CD14-positive monocyte (primary cell): ENCODE measurements around the gene KRTAP10-4. TPM values are rescaled to one million over a fixed set of nuclear protein-coding genes. Genes with fewer than 3 reads are reported as not detected.

ENCODE experiments used
- DNase-seq, 3 donors: peaks; one replicate each; pipeline ENCODE4 v3.0.0-alpha.2; 2011 to 2022
- H2AFZ ChIP-seq: 2 replicates; pipeline ENCODE4 v1.6.0; 2012; ENCODE audit warnings: mild to moderate bottlenecking, low read depth, low read length, inconsistent platforms; ENCODE audit not compliant: insufficient read depth, poor library complexity, severe bottlenecking
- H3K27ac ChIP-seq, 2 donors: 1 replicate in 1 of 2; 2 replicates in 1 of 2; pipeline ENCODE4 v1.5.1; 2012 to 2013; ENCODE audit warnings: low read length in 2 of 2, control low read depth in 1 of 2, inconsistent platforms in 1 of 2, low read depth in 1 of 2, mild to moderate bottlenecking in 1 of 2
- H3K27me3 ChIP-seq, 2 donors: one replicate each; pipeline versions ENCODE4 v1.6.0 to v1.6.1; 2011 to 2013; ENCODE audit warnings: low read length in 2 of 2; ENCODE audit not compliant: control insufficient read depth in 2 of 2, insufficient read depth in 2 of 2
- H3K36me3 ChIP-seq, 2 donors: replicated peaks in 1 of 2; 1 replicate in 1 of 2; 2 replicates in 1 of 2; pipeline versions ENCODE4 v1.5.1 to v1.6.1; 2012 to 2013; ENCODE audit warnings: low read length in 2 of 2, control low read depth in 1 of 2, inconsistent platforms in 1 of 2, mild to moderate bottlenecking in 1 of 2; ENCODE audit not compliant: insufficient read depth in 2 of 2, control insufficient read depth in 1 of 2
- H3K4me1 ChIP-seq, 2 donors: 1 replicate in 1 of 2; 2 replicates in 1 of 2; pipeline versions ENCODE4 v1.5.1 to v1.6.1; 2012 to 2013; ENCODE audit warnings: low read length in 2 of 2, control low read depth in 1 of 2, inconsistent platforms in 1 of 2, mild to moderate bottlenecking in 1 of 2, moderate library complexity in 1 of 2; ENCODE audit not compliant: insufficient read depth in 2 of 2, control insufficient read depth in 1 of 2
- H3K4me2 ChIP-seq: replicated peaks from 2 replicates; pipeline ENCODE3; 2012; ENCODE audit warnings: low read length, moderate library complexity, mild to moderate bottlenecking; ENCODE audit not compliant: poor library complexity, severe bottlenecking; ENCODE audit errors: extremely low read depth
- H3K4me3 ChIP-seq, 3 experiments: fragments of 200-600 bp in 1 of 3; sonication (generic) in 1 of 3; replicated peaks in 1 of 3; 1 replicate in 2 of 3; 2 replicates in 1 of 3; pipeline ENCODE4 v1.5.1; 2011 to 2013; ENCODE audit warnings: low read length in 3 of 3, mild to moderate bottlenecking in 3 of 3, control low read depth in 2 of 3, low read depth in 2 of 3, inconsistent platforms in 1 of 3, moderate library complexity in 1 of 3
- H3K79me2 ChIP-seq: 2 replicates; pipeline ENCODE4 v1.6.0; 2012; ENCODE audit warnings: mild to moderate bottlenecking, control low read depth, inconsistent platforms, low read length, moderate library complexity; ENCODE audit not compliant: insufficient read depth
- H3K9ac ChIP-seq: 2 replicates; pipeline ENCODE4 v1.6.0; 2017; ENCODE audit warnings: low read length, mild to moderate bottlenecking; ENCODE audit not compliant: insufficient read depth, poor library complexity, severe bottlenecking
- H3K9me3 ChIP-seq, 2 donors: replicated peaks in 1 of 2; 1 replicate in 1 of 2; 2 replicates in 1 of 2; pipeline versions ENCODE4 v1.5.1 to v1.6.1; 2012 to 2013; ENCODE audit warnings: low read length in 2 of 2, control low read depth in 1 of 2; ENCODE audit not compliant: control insufficient read depth in 1 of 2, insufficient read depth in 1 of 2
- H4K20me1 ChIP-seq: 2 replicates; pipeline ENCODE4 v1.6.0; 2012; ENCODE audit warnings: mild to moderate bottlenecking, low read length, control low read depth, moderate library complexity; ENCODE audit not compliant: insufficient read depth
- H3K27ac Mint-ChIP-seq, 7 donors: one replicate each; pipeline ENCODE4 v1.8.0; 2020; ENCODE audit warnings: mild to moderate bottlenecking in 7 of 7, mixed read lengths in 7 of 7, moderate library complexity in 6 of 7, inconsistent platforms in 2 of 7
- H3K27me3 Mint-ChIP-seq, 3 donors: one replicate each; pipeline ENCODE4 v1.8.0; 2021 to 2022; ENCODE audit warnings: low read depth in 3 of 3, mild to moderate bottlenecking in 3 of 3, mixed read lengths in 3 of 3, moderate library complexity in 3 of 3, inconsistent platforms in 1 of 3
- H3K36me3 Mint-ChIP-seq, 2 donors: one replicate each; pipeline ENCODE4 v1.8.0; 2020; ENCODE audit warnings: mixed read lengths in 2 of 2, inconsistent platforms in 1 of 2, mild to moderate bottlenecking in 1 of 2
- H3K4me1 Mint-ChIP-seq: one replicate; pipeline ENCODE4 v1.8.0; 2020; ENCODE audit warnings: mild to moderate bottlenecking, mixed read lengths
- H3K4me3 Mint-ChIP-seq, 2 donors: one replicate each; pipeline ENCODE4 v1.8.0; 2020; ENCODE audit warnings: mild to moderate bottlenecking in 2 of 2, mixed read lengths in 2 of 2, moderate library complexity in 1 of 2
- H3K9me3 Mint-ChIP-seq, 7 donors: one replicate each; pipeline ENCODE4 v1.8.0; 2020 to 2022; ENCODE audit warnings: mixed read lengths in 7 of 7, mild to moderate bottlenecking in 6 of 7, moderate library complexity in 6 of 7, inconsistent platforms in 2 of 7
- WGBS: methylation state at CpG from one replicate; pipeline ENCODE4 v1.1.5; 2013; ENCODE audit warnings: missing lambda C conversion rate; ENCODE audit not compliant: insufficient coverage; 5-methylcytosine and 5-hydroxymethylcytosine counted together
- intact Hi-C, 2 donors: fragments of 100-400 bp; cut with micrococcal nuclease; formaldehyde crosslinking; loops; one replicate each; pipeline versions ENCODE4 v1.15.0 to v1.15.1; 2023
- polyA plus RNA-seq, 3 donors: library from polyadenylated mRNA; depleted of rRNA in 1 of 3; unstranded in 2 of 3; stranded (reverse) in 1 of 3; fragments of 300-500 nt in 2 of 3; fragments of >200 nt in 1 of 3; fragmentation: Illumina TruSeq in 2 of 3; gene quantifications; 1 replicate in 2 of 3; 2 replicates in 1 of 3; pipeline ENCODE4 v1.2.3, GENCODE V29; 2012 to 2021
- TF ChIP-seq, protein P1 (sequence below): fragments of 200-600 bp; IDR thresholded peaks from one replicate; pipeline ENCODE4 v1.8.0; 2022; ENCODE audit warnings: antibody characterized with exemption, mild to moderate bottlenecking

Gene KRTAP10-4
- polyA plus RNA-seq, 3 donors: not detected

DNA sequence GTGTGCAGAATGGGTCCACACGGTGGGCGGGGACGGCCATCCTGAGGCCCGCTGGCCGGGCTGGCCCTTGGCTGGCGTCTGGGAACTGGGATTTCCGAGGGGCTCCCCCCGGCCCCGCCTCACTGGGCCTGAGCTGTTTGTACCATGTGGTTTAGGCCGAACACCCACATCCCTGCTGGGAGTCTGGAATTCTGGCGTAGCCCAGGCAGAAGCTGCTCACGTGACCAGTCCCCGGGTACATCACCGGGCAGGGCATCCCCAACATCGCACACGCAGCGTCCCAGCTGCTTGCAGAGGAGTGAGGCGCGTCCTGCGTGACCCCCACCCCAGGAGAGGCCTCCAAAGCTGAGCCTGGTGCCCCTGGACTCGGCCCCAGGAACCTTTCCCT lies 28.9 kb downstream of the KRTAP10-4 start:
- Histone ChIP-seq H3K79me2 (no peaks in the 10 kb centered on the region), H3K9ac (no peak overlapping the region), H3K9me3 (peaks cover 0 to 3% of the 10 kb centered on the region in 2 donors), H3K4me1 (no peaks in the 10 kb centered on the region), H3K27ac (no peak overlapping the region), H2AFZ (no peak overlapping the region), H3K4me2 (no peak overlapping the region), H3K36me3 (no peaks in the 10 kb centered on the region), H3K4me3 (no peak overlapping the region), H3K27me3 (no peaks in the 10 kb centered on the region), H4K20me1 (no peaks in the 10 kb centered on the region)
- H3K27me3 Mint-ChIP-seq: peaks cover 4 to 8% (median 7%) of the 10 kb centered on the region in 3 donors
- no peak overlapping the region for H3K27ac Mint-ChIP-seq
- peaks cover 3 to 14% (median 9%) of the 10 kb centered on the region in 7 donors for H3K9me3 Mint-ChIP-seq
- H3K4me3 Mint-ChIP-seq: no peak overlapping the region
- TF ChIP-seq, protein P1, sequence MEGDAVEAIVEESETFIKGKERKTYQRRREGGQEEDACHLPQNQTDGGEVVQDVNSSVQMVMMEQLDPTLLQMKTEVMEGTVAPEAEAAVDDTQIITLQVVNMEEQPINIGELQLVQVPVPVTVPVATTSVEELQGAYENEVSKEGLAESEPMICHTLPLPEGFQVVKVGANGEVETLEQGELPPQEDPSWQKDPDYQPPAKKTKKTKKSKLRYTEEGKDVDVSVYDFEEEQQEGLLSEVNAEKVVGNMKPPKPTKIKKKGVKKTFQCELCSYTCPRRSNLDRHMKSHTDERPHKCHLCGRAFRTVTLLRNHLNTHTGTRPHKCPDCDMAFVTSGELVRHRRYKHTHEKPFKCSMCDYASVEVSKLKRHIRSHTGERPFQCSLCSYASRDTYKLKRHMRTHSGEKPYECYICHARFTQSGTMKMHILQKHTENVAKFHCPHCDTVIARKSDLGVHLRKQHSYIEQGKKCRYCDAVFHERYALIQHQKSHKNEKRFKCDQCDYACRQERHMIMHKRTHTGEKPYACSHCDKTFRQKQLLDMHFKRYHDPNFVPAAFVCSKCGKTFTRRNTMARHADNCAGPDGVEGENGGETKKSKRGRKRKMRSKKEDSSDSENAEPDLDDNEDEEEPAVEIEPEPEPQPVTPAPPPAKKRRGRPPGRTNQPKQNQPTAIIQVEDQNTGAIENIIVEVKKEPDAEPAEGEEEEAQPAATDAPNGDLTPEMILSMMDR: no peak
- intact Hi-C loops: no loop called here
- 86% methylated on average over 20 of the region's 21 CpGs for WGBS
- H3K36me3 Mint-ChIP-seq: no peaks in the 10 kb centered on the region
- no peaks in the 10 kb centered on the region for H3K4me1 Mint-ChIP-seq
- DNase-seq: no peak

DNA sequence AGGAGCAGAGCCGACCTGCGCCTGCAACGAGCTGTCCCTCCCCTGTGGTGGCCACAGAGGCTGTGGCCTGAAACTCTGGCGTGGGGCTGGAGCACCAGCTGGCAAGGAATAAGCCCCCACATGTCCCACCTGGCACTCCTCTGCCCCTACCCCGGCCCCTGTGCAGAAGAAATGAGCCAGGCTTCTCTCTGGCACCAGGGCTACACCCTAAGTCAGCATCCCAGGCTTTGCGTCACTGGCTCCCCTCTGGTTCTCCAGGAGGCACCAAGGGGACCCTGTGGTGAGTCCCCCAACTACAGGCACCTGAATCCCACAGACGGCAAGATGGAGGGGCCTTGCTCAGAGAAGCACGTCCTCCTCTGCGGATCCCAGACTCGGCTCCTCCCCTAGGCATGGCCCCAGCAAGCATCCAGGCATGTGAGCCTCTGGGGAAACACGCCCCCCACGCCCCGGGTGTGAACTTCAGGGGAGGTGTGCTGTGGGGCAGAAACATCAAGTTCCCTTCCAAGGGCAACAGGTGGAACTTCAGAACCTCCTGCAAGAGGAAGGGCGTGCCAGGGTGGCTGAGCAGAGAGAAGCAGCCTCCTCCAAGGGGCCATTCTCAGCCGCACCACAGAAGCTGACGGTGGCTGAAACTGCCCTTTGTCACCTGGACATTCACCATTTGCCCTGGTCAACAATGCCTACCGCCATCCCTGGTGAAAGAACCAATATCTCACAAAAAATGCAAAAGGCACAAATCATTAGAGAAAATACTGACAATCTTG lies 29.8 kb downstream of the KRTAP10-4 start:
- H3K27ac Mint-ChIP-seq: no peak overlapping the region
- no peaks in the 10 kb centered on the region for H3K79me2 ChIP-seq
- no peak overlapping the region for H3K27ac ChIP-seq
- peaks cover 3 to 17% (median 9%) of the 10 kb centered on the region in 7 donors for H3K9me3 Mint-ChIP-seq
- no peaks in the 10 kb centered on the region for H3K4me1 Mint-ChIP-seq
- peaks cover 0 to 3% of the 10 kb centered on the region in 2 donors for H3K9me3 ChIP-seq
- TF ChIP-seq, protein P1: no peak
- H3K36me3 ChIP-seq: no peaks in the 10 kb centered on the region
- no peak overlapping the region for H3K4me3 ChIP-seq
- H2AFZ ChIP-seq: no peak overlapping the region
- no peak overlapping the region for H3K4me3 Mint-ChIP-seq
- 80% methylated on average over 11 of the region's 17 CpGs for WGBS
- no peaks in the 10 kb centered on the region for H3K36me3 Mint-ChIP-seq
- no peak for DNase-seq
- peaks cover 2 to 6% (median 5%) of the 10 kb centered on the region in 3 donors for H3K27me3 Mint-ChIP-seq
- no peaks in the 10 kb centered on the region for H4K20me1 ChIP-seq
- H3K27me3 ChIP-seq: no peaks in the 10 kb centered on the region
- no peak overlapping the region for H3K4me2 ChIP-seq
- intact Hi-C loops: no loop called here
- no peak overlapping the region for H3K9ac ChIP-seq
- H3K4me1 ChIP-seq: no peaks in the 10 kb centered on the region
